T-helper 2 cell treated with Interferon-gamma antibody and Interleukin-4, amounts not matched to agents 5 μg/mL and 100 μg/mL, for 36 hours (primary cell): ENCODE results near the gene ZC3H12D.
A peak's percentile ranks its signal among the peaks of the same experiment; 100 is the strongest.
"Not testable (repeated sequence)": the region's sequence is repeated elsewhere in the genome, so short reads cannot be mapped to it uniquely, and the experiment has no call there.

Experiments used
- DNase-seq: peaks from one replicate; pipeline ENCODE4 v3.0.0; 2021; ENCODE audit warnings: low spot score
- H3K27ac Mint-ChIP-seq: one replicate; pipeline ENCODE4 v1.8.0; 2021; ENCODE audit warnings: mild to moderate bottlenecking, mixed read lengths
- H3K27me3 Mint-ChIP-seq: one replicate; pipeline ENCODE4 v1.8.0; 2021; ENCODE audit warnings: low read depth, mixed read lengths
- H3K36me3 Mint-ChIP-seq: one replicate; pipeline ENCODE4 v1.8.0; 2021; ENCODE audit warnings: low read depth, mixed read lengths
- H3K4me1 Mint-ChIP-seq: one replicate; pipeline ENCODE4 v1.8.0; 2021; ENCODE audit warnings: low read depth, mixed read lengths
- H3K4me3 Mint-ChIP-seq: one replicate; pipeline ENCODE4 v1.8.0; 2022; ENCODE audit warnings: mild to moderate bottlenecking, moderate library complexity, mixed read lengths
- H3K9me3 Mint-ChIP-seq: one replicate; pipeline ENCODE4 v1.8.0; 2021; ENCODE audit warnings: mixed read lengths

The ZC3H12D gene

GRCh38 chr6:149495349-149496016, 10.7 kb upstream of the ZC3H12D start:
- not testable (repeated sequence) for H3K9me3 Mint-ChIP-seq, H3K36me3 Mint-ChIP-seq, H3K27me3 Mint-ChIP-seq, DNase-seq
- peak overlapping the region; percentile 73 for H3K4me3 Mint-ChIP-seq
- peaks cover 43% of the 10 kb centered on the region for H3K4me1 Mint-ChIP-seq
- H3K27ac Mint-ChIP-seq = peak overlapping the region; percentile 85

- H3K27ac Mint-ChIP-seq = peak overlapping the region; percentile 85
- peak; percentile 62 for DNase-seq
- H3K27me3 Mint-ChIP-seq, H3K36me3 Mint-ChIP-seq, H3K9me3 Mint-ChIP-seq: not testable (repeated sequence)
- H3K4me3 Mint-ChIP-seq = peak overlapping the region; percentile 73
- H3K4me1 Mint-ChIP-seq = peaks cover 43% of the 10 kb centered on the region
Measured at GRCh38 chr6:149494810-149495209, 10.0 kb upstream of the ZC3H12D start.

GRCh38 chr6:149493761-149494320, 9.0 kb upstream of the ZC3H12D start:
- H3K4me1 Mint-ChIP-seq = peaks cover 43% of the 10 kb centered on the region
- peaks cover 2% of the 10 kb centered on the region for H3K36me3 Mint-ChIP-seq
- no peaks in the 10 kb centered on the region for H3K27me3 Mint-ChIP-seq
- no peak for DNase-seq
- H3K4me3 Mint-ChIP-seq = no peak overlapping the region
- no peaks in the 10 kb centered on the region for H3K9me3 Mint-ChIP-seq
- peak overlapping the region; percentile 3 for H3K27ac Mint-ChIP-seq

GRCh38 chr6:149492798-149493343, 8.1 kb upstream of the ZC3H12D start:
- Mint-ChIP-seq H3K4me1 (peaks cover 46% of the 10 kb centered on the region), H3K27me3 (no peaks in the 10 kb centered on the region), H3K27ac (no peak overlapping the region), H3K4me3 (no peak overlapping the region), H3K36me3 (peaks cover 2% of the 10 kb centered on the region), H3K9me3 (no peaks in the 10 kb centered on the region)
- DNase-seq = no peak

- Mint-ChIP-seq H3K4me3 (no peak overlapping the region), H3K36me3 (no peaks in the 10 kb centered on the region), H3K9me3 (no peaks in the 10 kb centered on the region), H3K4me1 (peaks cover 29% of the 10 kb centered on the region), H3K27me3 (no peaks in the 10 kb centered on the region), H3K27ac (peak overlapping the region; percentile 11)
- DNase-seq = no peak
Measured at GRCh38 chr6:149489967-149490366, 5.2 kb upstream of the ZC3H12D start.

GRCh38 chr6:149488815-149489214, 4.0 kb upstream of the ZC3H12D start:
- peaks cover 32% of the 10 kb centered on the region for H3K4me1 Mint-ChIP-seq
- no peak overlapping the region for H3K4me3 Mint-ChIP-seq
- H3K27me3 Mint-ChIP-seq = no peaks in the 10 kb centered on the region
- DNase-seq = no peak
- H3K36me3 Mint-ChIP-seq = peaks cover 2% of the 10 kb centered on the region
- no peak overlapping the region for H3K27ac Mint-ChIP-seq
- no peaks in the 10 kb centered on the region for H3K9me3 Mint-ChIP-seq

- H3K9me3 Mint-ChIP-seq = no peaks in the 10 kb centered on the region
- H3K27ac Mint-ChIP-seq = no peak overlapping the region
- H3K4me3 Mint-ChIP-seq = no peak overlapping the region
- peaks cover 2% of the 10 kb centered on the region for H3K36me3 Mint-ChIP-seq
- DNase-seq = no peak
- H3K4me1 Mint-ChIP-seq = peaks cover 40% of the 10 kb centered on the region
- no peaks in the 10 kb centered on the region for H3K27me3 Mint-ChIP-seq
Measured at GRCh38 chr6:149487316-149487715, 2.5 kb upstream of the ZC3H12D start.

- Mint-ChIP-seq H3K27me3 (no peaks in the 10 kb centered on the region), H3K9me3 (no peaks in the 10 kb centered on the region), H3K4me1 (peaks cover 58% of the 10 kb centered on the region), H3K36me3 (peaks cover 14% of the 10 kb centered on the region), H3K4me3 (peak overlapping the region; percentile 90), H3K27ac (peak overlapping the region; percentile 93)
- no peak for DNase-seq
Measured at GRCh38 chr6:149483849-149484655, 762 bp downstream of the ZC3H12D start.

GRCh38 chr6:149483334-149483725, 1.5 kb downstream of the ZC3H12D start:
- Mint-ChIP-seq H3K27me3 (no peaks in the 10 kb centered on the region), H3K27ac (peak overlapping the region; percentile 93), H3K36me3 (peaks cover 14% of the 10 kb centered on the region), H3K9me3 (no peaks in the 10 kb centered on the region), H3K4me1 (peaks cover 56% of the 10 kb centered on the region), H3K4me3 (peak overlapping the region; percentile 90)
- no peak for DNase-seq

GRCh38 chr6:149482545-149483333, 2.1 kb downstream of the ZC3H12D start:
- H3K9me3 Mint-ChIP-seq = no peaks in the 10 kb centered on the region
- H3K27me3 Mint-ChIP-seq = no peaks in the 10 kb centered on the region
- H3K4me3 Mint-ChIP-seq = peak overlapping the region; percentile 90
- H3K27ac Mint-ChIP-seq = peak overlapping the region; percentile 93
- peaks cover 14% of the 10 kb centered on the region for H3K36me3 Mint-ChIP-seq
- DNase-seq = no peak
- peaks cover 56% of the 10 kb centered on the region for H3K4me1 Mint-ChIP-seq

GRCh38 chr6:149480502-149481280, 4.1 kb downstream of the ZC3H12D start:
- H3K27me3 Mint-ChIP-seq = no peaks in the 10 kb centered on the region
- peak overlapping the region; percentile 90 for H3K4me3 Mint-ChIP-seq
- H3K36me3 Mint-ChIP-seq = peaks cover 14% of the 10 kb centered on the region
- no peak for DNase-seq
- peaks cover 56% of the 10 kb centered on the region for H3K4me1 Mint-ChIP-seq
- H3K27ac Mint-ChIP-seq = peak overlapping the region; percentile 93
- no peaks in the 10 kb centered on the region for H3K9me3 Mint-ChIP-seq

GRCh38 chr6:149478631-149479314, 6.0 kb downstream of the ZC3H12D start:
- H3K4me1 Mint-ChIP-seq = peaks cover 38% of the 10 kb centered on the region
- H3K4me3 Mint-ChIP-seq = no peak overlapping the region
- H3K36me3 Mint-ChIP-seq = peaks cover 14% of the 10 kb centered on the region
- H3K27me3 Mint-ChIP-seq = no peaks in the 10 kb centered on the region
- no peak overlapping the region for H3K27ac Mint-ChIP-seq
- no peaks in the 10 kb centered on the region for H3K9me3 Mint-ChIP-seq
- DNase-seq = no peak
